ENCODE measurements around the gene AFF3. TPM values are rescaled to one million over a fixed set of nuclear protein-coding genes. Genes with fewer than 3 reads are reported as not detected.

Gene AFF3
- total and polyA plus RNA-seq, 12 donors: 1.1 to 7.5 (median 3.9) TPM

- 50 to 63% (median 54%) methylated on average over 1 of the region's 1 CpG for WGBS, 4 donors
- TF ChIP-seq POLR2A (IDR thresholded peaks at IDR 0.05): no peak
- no peak for TF ChIP-seq CTCF (IDR thresholded peaks at IDR 0.05)
- intact Hi-C loops (cut with DNase I): no loop called here
These were observed 108.0 kb downstream of the AFF3 start for GRCh38 chr2:100034431-100034830.

GRCh38 chr2:100033976-100034375 is 108.4 kb downstream of the AFF3 start:
- no peak overlapping the region for H3K4me3 ChIP-seq
- H3K27me3 ChIP-seq: no peaks in the 10 kb centered on the region
- no peaks in the 10 kb centered on the region for H3K9me3 ChIP-seq (replicated peaks in 1 of 3)
- TF ChIP-seq CTCF (IDR thresholded peaks at IDR 0.05) (no peak), POLR2A (IDR thresholded peaks at IDR 0.05) (no peak)
- H3K4me1 ChIP-seq (replicated peaks in 1 of 2): no peaks in the 10 kb centered on the region
- no peaks in the 10 kb centered on the region for H3K36me3 ChIP-seq (replicated peaks in 1 of 2)
- H3K27ac ChIP-seq: no peak overlapping the region
- no peak for DNase-seq
- 63 to 78% (median 72%) methylated on average over 2 of the region's 2 CpGs for WGBS, 4 donors
- intact Hi-C loops (cut with DNase I): no loop called here

More at GRCh38 chr2:100034431-100034830, 108.0 kb downstream of the AFF3 start:
- Histone ChIP-seq H3K36me3 (replicated peaks in 1 of 2) (no peaks in the 10 kb centered on the region), H3K9me3 (replicated peaks in 1 of 3) (no peaks in the 10 kb centered on the region), H3K27me3 (no peaks in the 10 kb centered on the region), H3K4me3 (no peak overlapping the region), H3K4me1 (replicated peaks in 1 of 2) (no peaks in the 10 kb centered on the region), H3K27ac (no peak overlapping the region)
- DNase-seq: no peak

- TF ChIP-seq CTCF (IDR thresholded peaks at IDR 0.05) (no peak), POLR2A (IDR thresholded peaks at IDR 0.05) (no peak)
- 82 to 88% (median 84%) methylated on average over 2 of the region's 2 CpGs for WGBS, 4 donors
- H3K27me3 ChIP-seq: no peaks in the 10 kb centered on the region
These were observed 110.8 kb downstream of the AFF3 start for GRCh38 chr2:100031604-100032003.

GRCh38 chr2:100029460-100029859 is 112.9 kb downstream of the AFF3 start:
- H3K27me3 ChIP-seq: no peaks in the 10 kb centered on the region
- no peaks in the 10 kb centered on the region for H3K36me3 ChIP-seq (replicated peaks in 1 of 2)
- H3K9me3 ChIP-seq (replicated peaks in 1 of 3): no peaks in the 10 kb centered on the region
- no peak for DNase-seq
- no peak overlapping the region for H3K27ac ChIP-seq
- TF ChIP-seq POLR2A (IDR thresholded peaks at IDR 0.05): no peak
- no peak for TF ChIP-seq CTCF (IDR thresholded peaks at IDR 0.05)
- intact Hi-C loops (cut with DNase I): no loop called here
- H3K4me1 ChIP-seq (replicated peaks in 1 of 2): no peaks in the 10 kb centered on the region
- H3K4me3 ChIP-seq: no peak overlapping the region
- 90 to 92% (median 90%) methylated on average over 6 of the region's 6 CpGs for WGBS, 4 donors

More at GRCh38 chr2:100031604-100032003, 110.8 kb downstream of the AFF3 start:
- H3K36me3 ChIP-seq (replicated peaks in 1 of 2): no peaks in the 10 kb centered on the region
- H3K4me1 ChIP-seq (replicated peaks in 1 of 2): no peaks in the 10 kb centered on the region
- no peak overlapping the region for H3K4me3 ChIP-seq
- no peak overlapping the region for H3K27ac ChIP-seq
- intact Hi-C loops (cut with DNase I): no loop called here
- H3K9me3 ChIP-seq (replicated peaks in 1 of 3): no peaks in the 10 kb centered on the region
- DNase-seq: no peak
